PC-3 (cell line): ENCODE data around the gene ADAMTSL3. TPM values are rescaled to one million over a fixed set of nuclear protein-coding genes. Genes with fewer than 3 reads are reported as not detected.

Experiments used
- ATAC-seq: fragments of 200-7000 bp; cut with Tn5 transposase; 2 replicates; pipeline ENCODE4 v1.9.1; 2020; ENCODE audit warnings: mild to moderate bottlenecking, moderate library complexity
- BruUV-seq: library from RNA; stranded (reverse); fragments of 400-500 nt; replicated peaks from 2 replicates; lab custom pipeline; 2021; lab: Mats Ljungman, UMichigan
- CTCF ChIA-PET: fragments of 300-600 bp; sonication (Branson Sonifier 250); formaldehyde crosslinking; loops from one replicate; lab custom pipeline; 2022; ENCODE audit warnings: antibody characterized with exemption; lab: Charles Lee
- POLR2A ChIA-PET: fragments of 300-600 bp; sonication (Branson Sonifier 250); formaldehyde crosslinking; loops from one replicate; lab custom pipeline; 2022; ENCODE audit warnings: antibody characterized with exemption; ENCODE audit not compliant: unreplicated experiment; lab: Charles Lee
- DNase-seq: peaks from one replicate; pipeline ENCODE4 v3.0.0-alpha.2; 2015
- H2AFZ ChIP-seq: fragments of 300-600 bp; sonication (generic); 2 replicates; pipeline ENCODE4 v1.6.0; 2016; ENCODE audit warnings: antibody characterized with exemption, low read length
- H3F3A ChIP-seq: fragments of 300-600 bp; sonication (generic); one replicate; pipeline ENCODE4 v1.6.0; 2017; ENCODE audit warnings: antibody characterized with exemption, low read length, control low read depth, mild to moderate bottlenecking; ENCODE audit not compliant: unreplicated experiment
- H3K27ac ChIP-seq: fragments of 300-600 bp; sonication (generic); 2 replicates; pipeline ENCODE4 v1.5.1; 2016; ENCODE audit warnings: mild to moderate bottlenecking, low read length
- H3K27me3 ChIP-seq: fragments of 300-600 bp; sonication (generic); 2 replicates; pipeline ENCODE4 v1.6.1; 2016; ENCODE audit warnings: low read length, mixed read lengths
- H3K36me3 ChIP-seq: fragments of 300-600 bp; sonication (generic); 2 replicates; pipeline ENCODE4 v1.6.1; 2016; ENCODE audit warnings: low read depth, mixed run types, low read length, mixed read lengths
- H3K4me1 ChIP-seq: fragments of 300-600 bp; sonication (generic); 2 replicates; pipeline ENCODE4 v1.5.1; 2016; ENCODE audit warnings: low read length; ENCODE audit not compliant: insufficient read depth
- H3K4me2 ChIP-seq: fragments of 300-600 bp; sonication (generic); 2 replicates; pipeline ENCODE4 v1.6.0; 2016; ENCODE audit warnings: low read length
- H3K4me3 ChIP-seq: fragments of 300-600 bp; sonication (generic); 2 replicates; pipeline ENCODE4 v1.5.1; 2016; ENCODE audit warnings: mild to moderate bottlenecking, low read length, mixed read lengths
- H3K79me2 ChIP-seq: fragments of 300-600 bp; sonication (generic); 2 replicates; pipeline ENCODE4 v1.6.1; 2017; ENCODE audit warnings: low read length, mixed read lengths
- H3K9ac ChIP-seq: fragments of 300-600 bp; sonication (generic); 2 replicates; pipeline ENCODE4 v1.6.0; 2016; ENCODE audit warnings: mild to moderate bottlenecking, low read length
- H3K9me2 ChIP-seq: fragments of 300-600 bp; sonication (generic); replicated peaks from 2 replicates; pipeline ENCODE4 v1.6.1; 2016; ENCODE audit warnings: mixed run types, low read length, mixed read lengths
- H3K9me3 ChIP-seq: fragments of 300-600 bp; sonication (generic); 2 replicates; pipeline ENCODE4 v1.6.1; 2016; ENCODE audit warnings: low read length, mixed read lengths
- H4K20me1 ChIP-seq: fragments of 300-600 bp; sonication (generic); 2 replicates; pipeline ENCODE4 v1.6.1; 2016; ENCODE audit warnings: low read length, mixed read lengths
- EZH2 ChIP-seq: fragments of 300-600 bp; sonication (generic); IDR thresholded peaks from one replicate; pipeline ENCODE4 v1.6.1; 2017; ENCODE audit warnings: antibody characterized with exemption, mild to moderate bottlenecking, low read length; ENCODE audit not compliant: unreplicated experiment
- EZH2phosphoT487 ChIP-seq: fragments of 300-600 bp; sonication (generic); IDR thresholded peaks from 2 replicates; pipeline ENCODE4 v1.6.1; 2018; ENCODE audit warnings: mild to moderate bottlenecking, antibody characterized with exemption, low read length, borderline replicate concordance
- intact Hi-C: fragments of 100-400 bp; cut with micrococcal nuclease; formaldehyde crosslinking; loops from 2 replicates; pipeline ENCODE4 v1.9.0; 2023
- total RNA-seq: library from RNA; depleted of rRNA; stranded (reverse); fragments of >200 nt; gene quantifications from 2 replicates; pipeline ENCODE4 v1.2.3, GENCODE V29; 2014
- TF ChIP-seq, protein P1 (sequence below): fragments of 300-600 bp; sonication (generic); conservative IDR thresholded peaks from 2 replicates; pipeline ENCODE4 v1.5.1; 2017; ENCODE audit warnings: antibody characterized with exemption, low read depth, mild to moderate bottlenecking, low read length

ADAMTSL3 gene
- total RNA-seq, 1 experiment from 2014 or later: 7.9 TPM

DNA sequence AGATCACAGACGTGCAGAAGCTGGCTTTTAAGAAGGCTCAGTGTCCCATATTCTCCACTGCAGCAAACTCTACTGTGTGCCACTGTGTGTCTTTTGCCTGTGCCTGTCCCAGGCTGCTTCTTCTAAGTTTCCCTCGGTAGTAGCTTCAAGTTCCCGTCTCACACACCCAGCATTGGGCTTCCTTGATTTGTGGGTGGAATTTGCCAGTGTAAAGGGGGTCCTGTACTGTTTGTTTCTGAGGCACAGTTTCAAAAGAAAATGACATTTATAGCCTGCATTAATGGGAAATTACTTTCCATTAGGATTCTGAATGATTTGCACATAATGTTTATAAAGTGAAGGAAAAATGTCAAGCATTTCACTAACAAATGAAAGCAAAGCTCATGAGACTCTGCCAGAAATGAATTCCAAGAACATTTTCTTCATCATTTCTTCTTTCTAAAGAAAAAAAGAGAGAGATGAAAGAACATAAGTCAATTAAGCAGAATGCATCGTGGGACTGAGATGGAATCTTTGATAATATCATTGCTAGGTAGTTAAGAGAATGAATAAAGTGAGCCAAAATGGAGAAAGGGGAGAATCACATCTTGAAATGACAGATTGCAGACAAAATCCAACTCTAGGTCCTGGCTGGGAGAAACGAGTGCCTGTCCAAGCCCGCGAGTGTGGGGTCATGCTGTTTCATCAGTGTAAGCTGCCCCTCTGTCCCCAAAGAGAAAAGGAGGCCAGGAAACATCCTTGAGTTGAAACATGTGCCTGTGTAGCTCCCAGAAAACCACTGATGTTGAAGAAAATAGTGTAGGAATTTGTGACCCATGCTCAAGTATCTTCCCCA lies 48.6 kb upstream of the ADAMTSL3 start:
- no peak for DNase-seq
- Histone ChIP-seq H3K27me3 (no peaks in the 10 kb centered on the region), H2AFZ (no peak overlapping the region), H3K9ac (no peak overlapping the region), H3F3A (no peaks in the 10 kb centered on the region), H3K79me2 (no peaks in the 10 kb centered on the region), H3K27ac (no peak overlapping the region), H3K9me3 (no peaks in the 10 kb centered on the region), H3K9me2 (no peaks in the 10 kb centered on the region), H4K20me1 (no peaks in the 10 kb centered on the region), H3K4me1 (peaks cover 11% of the 10 kb centered on the region), H3K4me2 (no peak overlapping the region), H3K4me3 (no peak overlapping the region), H3K36me3 (no peaks in the 10 kb centered on the region)
- TF ChIP-seq EZH2 (no peak), EZH2phosphoT487 (no peak)
- TF ChIP-seq, protein P1, sequence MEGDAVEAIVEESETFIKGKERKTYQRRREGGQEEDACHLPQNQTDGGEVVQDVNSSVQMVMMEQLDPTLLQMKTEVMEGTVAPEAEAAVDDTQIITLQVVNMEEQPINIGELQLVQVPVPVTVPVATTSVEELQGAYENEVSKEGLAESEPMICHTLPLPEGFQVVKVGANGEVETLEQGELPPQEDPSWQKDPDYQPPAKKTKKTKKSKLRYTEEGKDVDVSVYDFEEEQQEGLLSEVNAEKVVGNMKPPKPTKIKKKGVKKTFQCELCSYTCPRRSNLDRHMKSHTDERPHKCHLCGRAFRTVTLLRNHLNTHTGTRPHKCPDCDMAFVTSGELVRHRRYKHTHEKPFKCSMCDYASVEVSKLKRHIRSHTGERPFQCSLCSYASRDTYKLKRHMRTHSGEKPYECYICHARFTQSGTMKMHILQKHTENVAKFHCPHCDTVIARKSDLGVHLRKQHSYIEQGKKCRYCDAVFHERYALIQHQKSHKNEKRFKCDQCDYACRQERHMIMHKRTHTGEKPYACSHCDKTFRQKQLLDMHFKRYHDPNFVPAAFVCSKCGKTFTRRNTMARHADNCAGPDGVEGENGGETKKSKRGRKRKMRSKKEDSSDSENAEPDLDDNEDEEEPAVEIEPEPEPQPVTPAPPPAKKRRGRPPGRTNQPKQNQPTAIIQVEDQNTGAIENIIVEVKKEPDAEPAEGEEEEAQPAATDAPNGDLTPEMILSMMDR: no peak
- ChIA-PET CTCF (no interaction called here), POLR2A (no interaction called here)
- intact Hi-C loops: no loop called here
- BruUV-seq: no TSS peak
- no peak for ATAC-seq

DNA sequence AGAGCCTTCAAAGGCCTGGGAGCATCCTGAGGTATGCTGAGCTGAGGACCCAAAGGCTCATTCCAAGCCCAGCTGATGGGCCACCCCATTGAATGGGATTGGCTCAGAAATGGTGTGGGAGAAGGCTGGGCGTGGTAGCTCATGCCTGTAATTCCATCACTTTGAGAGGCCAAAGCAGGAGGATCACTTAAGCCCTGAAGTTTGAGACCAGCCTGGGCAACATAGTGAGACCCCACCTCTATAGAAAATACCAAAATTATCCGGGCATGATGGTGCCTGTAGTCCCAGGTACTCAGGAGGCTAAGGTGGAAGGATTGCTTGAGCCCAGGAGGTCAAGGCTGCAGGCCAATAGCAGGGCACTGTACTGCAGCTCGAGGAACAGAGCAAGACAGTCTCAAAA lies 43.8 kb upstream of the ADAMTSL3 start:
- H2AFZ ChIP-seq: no peak overlapping the region
- no peak for DNase-seq
- ATAC-seq: no peak
- no TSS peak for BruUV-seq
- H3K9ac ChIP-seq: no peak overlapping the region
- no peak overlapping the region for H3K4me2 ChIP-seq
- H3K4me3 ChIP-seq: no peak overlapping the region
- H3K9me2 ChIP-seq: no peaks in the 10 kb centered on the region
- no peaks in the 10 kb centered on the region for H3K27me3 ChIP-seq
- TF ChIP-seq EZH2phosphoT487 (no peak), EZH2 (no peak)
- TF ChIP-seq, protein P1: no peak
- no peaks in the 10 kb centered on the region for H3F3A ChIP-seq
- H3K79me2 ChIP-seq: no peaks in the 10 kb centered on the region
- intact Hi-C loops: no loop called here
- CTCF ChIA-PET: no interaction called here
- no peaks in the 10 kb centered on the region for H3K36me3 ChIP-seq
- H3K9me3 ChIP-seq: no peaks in the 10 kb centered on the region
- no peaks in the 10 kb centered on the region for H4K20me1 ChIP-seq
- POLR2A ChIA-PET: no interaction called here
- H3K4me1 ChIP-seq: no peaks in the 10 kb centered on the region
- H3K27ac ChIP-seq: no peak overlapping the region
